WTC11 (cell line): ENCODE measurements around the gene PFDN5. TPM values are rescaled to one million over a fixed set of nuclear protein-coding genes. Genes with fewer than 3 reads are reported as not detected.
A peak's percentile ranks its signal among the peaks of the same experiment; 100 is the strongest.

Experiments used
- ATAC-seq: fragments of 200-7000 bp; cut with Tn5 transposase; 2 replicates; pipeline ENCODE4 v1.10.0; 2021; ENCODE audit warnings: mild to moderate bottlenecking, moderate library complexity
- CTCF ChIA-PET: fragments of 300-600 bp; sonication (Branson Sonifier 250); formaldehyde crosslinking; loops from one replicate; lab custom pipeline; 2021; ENCODE audit warnings: antibody characterized with exemption; lab: Charles Lee
- POLR2A ChIA-PET: fragments of 350-600 bp; sonication (Branson Sonifier 250); formaldehyde crosslinking; loops from one replicate; lab custom pipeline; 2021; ENCODE audit warnings: antibody characterized with exemption; lab: Charles Lee
- DNase-seq: peaks from one replicate; pipeline ENCODE4 v3.0.0; 2021; ENCODE audit warnings: low spot score
- H3K27ac Mint-ChIP-seq: 2 replicates; pipeline ENCODE4 v1.8.0; 2021; ENCODE audit warnings: mixed read lengths
- H3K27me3 Mint-ChIP-seq: 2 replicates; pipeline ENCODE4 v1.8.0; 2021; ENCODE audit warnings: low read depth, mild to moderate bottlenecking, moderate library complexity, mixed read lengths
- H3K36me3 Mint-ChIP-seq: 2 replicates; pipeline ENCODE4 v1.8.0; 2021; ENCODE audit warnings: mixed read lengths
- H3K4me1 Mint-ChIP-seq: 2 replicates; pipeline ENCODE4 v1.8.0; 2022; ENCODE audit warnings: mixed read lengths
- H3K4me3 Mint-ChIP-seq: 2 replicates; pipeline ENCODE4 v1.8.0; 2021; ENCODE audit warnings: mild to moderate bottlenecking, moderate library complexity, mixed read lengths
- H3K9me3 Mint-ChIP-seq: 2 replicates; pipeline ENCODE4 v1.8.0; 2021; ENCODE audit warnings: mixed read lengths
- CBFB ChIP-seq: sonication (generic); formaldehyde crosslinking; IDR thresholded peaks from 2 replicates; pipeline ENCODE4 v1.8.1; 2022; ENCODE audit warnings: mild to moderate bottlenecking, low read depth, missing genetic modification reagents
- E2F5 ChIP-seq: sonication (generic); formaldehyde crosslinking; IDR thresholded peaks from 2 replicates; pipeline ENCODE4 v1.8.1; 2022; ENCODE audit warnings: mild to moderate bottlenecking, moderate library complexity, missing genetic modification reagents
- FOXP1 ChIP-seq: sonication (generic); formaldehyde crosslinking; IDR thresholded peaks from 2 replicates; pipeline ENCODE4 v1.8.0; 2022; ENCODE audit warnings: missing genetic modification reagents, mild to moderate bottlenecking, moderate library complexity, borderline replicate concordance
- HMGXB4 ChIP-seq: sonication (generic); formaldehyde crosslinking; IDR thresholded peaks from 2 replicates; pipeline ENCODE4 v1.8.1; 2023; ENCODE audit warnings: mild to moderate bottlenecking, moderate library complexity, missing genetic modification reagents
- JUN ChIP-seq: sonication (generic); formaldehyde crosslinking; IDR thresholded peaks from 2 replicates; pipeline ENCODE4 v1.8.0; 2023; ENCODE audit warnings: mild to moderate bottlenecking, missing genetic modification reagents
- KAT7 ChIP-seq: sonication (generic); formaldehyde crosslinking; IDR thresholded peaks from 2 replicates; pipeline ENCODE4 v1.8.1; 2023; ENCODE audit warnings: missing genetic modification reagents, mild to moderate bottlenecking, borderline replicate concordance
- MYBL2 ChIP-seq: sonication (generic); formaldehyde crosslinking; IDR thresholded peaks from 2 replicates; pipeline ENCODE4 v1.8.1; 2023; ENCODE audit warnings: mild to moderate bottlenecking, moderate library complexity, missing genetic modification reagents
- NR2C2 ChIP-seq: sonication (generic); formaldehyde crosslinking; IDR thresholded peaks from 2 replicates; pipeline ENCODE4 v1.8.0; 2022; ENCODE audit warnings: mild to moderate bottlenecking, missing genetic modification reagents
- PRDM15 ChIP-seq: sonication (generic); formaldehyde crosslinking; IDR thresholded peaks from 2 replicates; pipeline ENCODE4 v1.8.0; 2022; ENCODE audit warnings: missing genetic modification reagents
- PREB ChIP-seq: sonication (generic); formaldehyde crosslinking; IDR thresholded peaks from 2 replicates; pipeline ENCODE4 v1.8.1; 2022; ENCODE audit warnings: mild to moderate bottlenecking, missing genetic modification reagents, moderate library complexity, borderline replicate concordance
- PRRX2 ChIP-seq: fragments of 250-450 bp; sonication (Bioruptor Pico); IDR thresholded peaks from 2 replicates; pipeline ENCODE4 v1.8.0; 2021; ENCODE audit warnings: mild to moderate bottlenecking
- RORB ChIP-seq: fragments of 250-450 bp; sonication (Bioruptor Pico); IDR thresholded peaks from 2 replicates; pipeline ENCODE4 v1.9.0; 2021; ENCODE audit warnings: mild to moderate bottlenecking
- STAT6 ChIP-seq: sonication (generic); formaldehyde crosslinking; conservative IDR thresholded peaks from 2 replicates; pipeline ENCODE4 v1.8.1; 2023; ENCODE audit warnings: mild to moderate bottlenecking, low read depth, missing genetic modification reagents, moderate library complexity
- TCF7 ChIP-seq: sonication (generic); formaldehyde crosslinking; IDR thresholded peaks from 2 replicates; pipeline ENCODE4 v1.8.0; 2022; ENCODE audit warnings: mild to moderate bottlenecking, low read depth, missing genetic modification reagents, moderate library complexity
- ZNF263 ChIP-seq: sonication (generic); formaldehyde crosslinking; IDR thresholded peaks from 2 replicates; pipeline ENCODE4 v1.8.1; 2022; ENCODE audit warnings: low read depth, mild to moderate bottlenecking, moderate library complexity, missing genetic modification reagents
- ZNF396 ChIP-seq: fragments of 250-450 bp; sonication (Bioruptor Pico); IDR thresholded peaks from 2 replicates; pipeline ENCODE4 v1.8.0; 2021; ENCODE audit warnings: mild to moderate bottlenecking, moderate library complexity, borderline replicate concordance
- ZNF423 ChIP-seq: fragments of 250-450 bp; sonication (Bioruptor Pico); IDR thresholded peaks from 2 replicates; pipeline ENCODE4 v2.1.2; 2022; ENCODE audit warnings: mild to moderate bottlenecking, moderate library complexity
- ZNF512 ChIP-seq: sonication (generic); formaldehyde crosslinking; IDR thresholded peaks from 2 replicates; pipeline ENCODE4 v1.8.1; 2022; ENCODE audit warnings: missing genetic modification reagents, borderline replicate concordance
- ZNF671 ChIP-seq: fragments of 250-450 bp; sonication (Bioruptor Pico); IDR thresholded peaks from 2 replicates; pipeline ENCODE4 v1.8.0; 2021; ENCODE audit warnings: mild to moderate bottlenecking
- total RNA-seq: library from RNA; stranded (reverse); gene quantifications from 3 replicates; pipeline ENCODE4 v1.2.3, GENCODE V29; 2021

Gene PFDN5
- total RNA-seq, 1 experiment from 2014 or later, result 263 TPM

- ATAC-seq, result no peak
- ChIA-PET POLR2A (no interaction called here), CTCF (interaction anchor here (0.7 to 15.2 kb wide), 4 partner anchors 11 to 113 kb away, joined by 3 to 161 read pairs (median 4); partner anchors contain the start of gene MYG1)
- Mint-ChIP-seq H3K4me3 (no peak overlapping the region), H3K27ac (peak overlapping the region; percentile 25; the same call in 1 of the 2 replicates), H3K36me3 (peaks cover 60% of the 10 kb centered on the region), H3K27me3 (no peaks in the 10 kb centered on the region), H3K4me1 (no peaks in the 10 kb centered on the region), H3K9me3 (no peaks in the 10 kb centered on the region)
- DNase-seq, result no peak
- TF ChIP-seq ZNF423 (CRISPR knock-in tag) (no peak), RORB (CRISPR knock-in tag) (no peak), TCF7 (CRISPR knock-in tag) (no peak), PREB (CRISPR knock-in tag) (no peak), MYBL2 (CRISPR knock-in tag) (no peak), E2F5 (no peak), ZNF671 (CRISPR knock-in tag) (no peak), PRDM15 (CRISPR knock-in tag) (no peak), ZNF396 (CRISPR knock-in tag) (no peak), PRRX2 (CRISPR knock-in tag) (no peak), NR2C2 (CRISPR knock-in tag) (no peak)
Observed at GRCh38 chr12:53288322-53288721, 7.0 kb upstream of the PFDN5 start.

- ATAC-seq (no peak), DNase-seq (no peak)
- peaks cover 2% of the 10 kb centered on the region for H3K4me1 Mint-ChIP-seq
- CTCF ChIA-PET, result interaction anchor here (1.5 to 15.2 kb wide), 3 partner anchors 22 to 93 kb away, joined by 3 to 161 read pairs (median 5); no protein-coding TSS in a partner anchor
- H3K9me3 Mint-ChIP-seq, result no peaks in the 10 kb centered on the region
- no peaks in the 10 kb centered on the region for H3K27me3 Mint-ChIP-seq
- H3K27ac Mint-ChIP-seq, result no peak overlapping the region
- TF ChIP-seq NR2C2 (CRISPR knock-in tag), result no peak
- TF ChIP-seq ZNF512, result no peak
- TF ChIP-seq CBFB (CRISPR knock-in tag), result no peak
- no peak for TF ChIP-seq ZNF263 (CRISPR knock-in tag)
- POLR2A ChIA-PET, result no interaction called here
- H3K4me3 Mint-ChIP-seq, result no peak overlapping the region
- H3K36me3 Mint-ChIP-seq, result peaks cover 49% of the 10 kb centered on the region
Observed at GRCh38 chr12:53289891-53290290, 5.5 kb upstream of the PFDN5 start.

GRCh38 chr12:53290661-53291060, 4.7 kb upstream of the PFDN5 start:
- ATAC-seq (no peak), DNase-seq (no peak)
- ChIA-PET POLR2A (no interaction called here), CTCF (interaction anchor here (1.5 to 15.2 kb wide), 4 partner anchors 22 to 93 kb away, joined by 3 to 161 read pairs (median 6); partner anchors contain the start of gene ESPL1)
- Mint-ChIP-seq H3K4me1 (peaks cover 3% of the 10 kb centered on the region), H3K9me3 (no peaks in the 10 kb centered on the region), H3K36me3 (peaks cover 45% of the 10 kb centered on the region), H3K27me3 (no peaks in the 10 kb centered on the region), H3K4me3 (no peak overlapping the region), H3K27ac (no peak overlapping the region)
- TF ChIP-seq KAT7 (CRISPR knock-in tag) (no peak), JUN (CRISPR knock-in tag) (no peak), FOXP1 (no peak), PREB (CRISPR knock-in tag) (no peak), STAT6 (CRISPR knock-in tag) (no peak), HMGXB4 (CRISPR knock-in tag) (no peak)
